ENCODE measurements around the gene VPS33B.

DNA sequence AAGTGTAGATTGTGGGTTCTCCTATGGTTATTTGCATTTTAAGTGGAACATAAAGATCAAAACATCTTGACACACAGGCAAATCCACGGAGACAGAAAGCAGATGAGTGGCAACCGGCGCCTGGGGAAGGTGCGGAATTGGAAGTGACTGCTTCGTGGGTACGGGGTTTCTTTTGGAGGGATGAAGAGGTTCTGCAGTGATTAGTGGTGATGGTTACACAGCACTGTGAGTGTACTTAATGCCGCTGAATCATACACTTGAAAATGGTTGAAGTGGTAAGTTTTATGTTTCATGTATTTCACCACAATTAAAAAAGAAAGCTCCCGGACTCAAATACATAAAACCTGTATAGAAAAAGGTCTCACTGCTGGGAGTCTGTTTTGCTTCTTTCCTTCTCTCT, 18.5 kb upstream of the VPS33B start:
- TF ChIP-seq, protein P1, sequence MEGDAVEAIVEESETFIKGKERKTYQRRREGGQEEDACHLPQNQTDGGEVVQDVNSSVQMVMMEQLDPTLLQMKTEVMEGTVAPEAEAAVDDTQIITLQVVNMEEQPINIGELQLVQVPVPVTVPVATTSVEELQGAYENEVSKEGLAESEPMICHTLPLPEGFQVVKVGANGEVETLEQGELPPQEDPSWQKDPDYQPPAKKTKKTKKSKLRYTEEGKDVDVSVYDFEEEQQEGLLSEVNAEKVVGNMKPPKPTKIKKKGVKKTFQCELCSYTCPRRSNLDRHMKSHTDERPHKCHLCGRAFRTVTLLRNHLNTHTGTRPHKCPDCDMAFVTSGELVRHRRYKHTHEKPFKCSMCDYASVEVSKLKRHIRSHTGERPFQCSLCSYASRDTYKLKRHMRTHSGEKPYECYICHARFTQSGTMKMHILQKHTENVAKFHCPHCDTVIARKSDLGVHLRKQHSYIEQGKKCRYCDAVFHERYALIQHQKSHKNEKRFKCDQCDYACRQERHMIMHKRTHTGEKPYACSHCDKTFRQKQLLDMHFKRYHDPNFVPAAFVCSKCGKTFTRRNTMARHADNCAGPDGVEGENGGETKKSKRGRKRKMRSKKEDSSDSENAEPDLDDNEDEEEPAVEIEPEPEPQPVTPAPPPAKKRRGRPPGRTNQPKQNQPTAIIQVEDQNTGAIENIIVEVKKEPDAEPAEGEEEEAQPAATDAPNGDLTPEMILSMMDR (IDR thresholded peaks at IDR 0.05; ENCODE audit: insufficient read depth, low read length, poor library complexity, severe bottlenecking): no peak
- TF ChIP-seq EZH2phosphoT487 (conservative IDR thresholded peaks at IDR 0.05; ENCODE audit: low read length): no peak

All from SU-DHL-6 (cell line).